Breast epithelium (tissue), 4 donors: ENCODE measurements around the gene KCNH3. TPM values are rescaled to one million over a fixed set of nuclear protein-coding genes. Genes with fewer than 3 reads are reported as not detected.

Experiments
- DNase-seq, 2 donors: peaks; one replicate each; pipeline ENCODE4 v3.0.0-alpha.2; 2019; ENCODE audit warnings: low spot score in 2 of 2
- H3K27ac ChIP-seq, 2 donors: fragments of 200-600 bp; sonication (generic) in 1 of 2; one replicate each; pipeline ENCODE4 v1.5.1; 2016 to 2019; ENCODE audit warnings: mild to moderate bottlenecking in 1 of 2
- H3K27me3 ChIP-seq, 2 donors: fragments of 200-600 bp; sonication (generic) in 1 of 2; one replicate each; pipeline versions ENCODE4 v1.5.1 to v1.6.0; 2017 to 2019; ENCODE audit warnings: control low read depth in 1 of 2, mild to moderate bottlenecking in 1 of 2
- H3K36me3 ChIP-seq: fragments of 200-600 bp; one replicate; pipeline ENCODE4 v1.5.1; 2019
- H3K4me1 ChIP-seq, 2 donors: fragments of 200-600 bp; sonication (generic); one replicate each; pipeline ENCODE4 v1.5.1; 2016 to 2019; ENCODE audit warnings: control low read depth in 1 of 2
- H3K4me3 ChIP-seq, 3 donors: fragments of 200-600 bp; sonication (generic); 1 replicate in 2 of 3; 2 replicates in 1 of 3; pipeline ENCODE4 v1.5.1; 2016 to 2019; ENCODE audit warnings: mild to moderate bottlenecking in 3 of 3, moderate library complexity in 2 of 3
- H3K9me3 ChIP-seq, 2 donors: fragments of 200-600 bp; sonication (generic) in 1 of 2; one replicate each; pipeline ENCODE4 v1.5.1; 2016 to 2019; ENCODE audit warnings: control low read depth in 1 of 2
- CTCF ChIP-seq, 3 donors: fragments of 450-650 bp; IDR thresholded peaks; one replicate each; pipeline ENCODE4 v1.5.1; 2016 to 2017; ENCODE audit warnings: antibody characterized with exemption in 3 of 3, mild to moderate bottlenecking in 3 of 3, moderate library complexity in 3 of 3
- POLR2A ChIP-seq: fragments of 450-650 bp; IDR thresholded peaks from one replicate; pipeline ENCODE4 v1.6.1; 2016; ENCODE audit warnings: antibody characterized with exemption, mild to moderate bottlenecking, moderate library complexity
- POLR2AphosphoS5 ChIP-seq, 3 donors: sonication (generic); formaldehyde crosslinking; IDR thresholded peaks; one replicate each; pipeline ENCODE4 v1.6.1; 2017; ENCODE audit warnings: antibody characterized with exemption in 3 of 3
- intact Hi-C: fragments of 100-400 bp; cut with DNase I; formaldehyde crosslinking; loops from one replicate; pipeline ENCODE4 v1.15.1; 2023; ENCODE audit warnings: low total_unique reads
- total RNA-seq, 3 donors: library from RNA; depleted of rRNA; stranded (reverse); fragments of >200 nt; gene quantifications; one replicate each; pipeline ENCODE4 v1.1.0, GENCODE V29; 2016

KCNH3 gene
- total RNA-seq, 3 donors from 2014 or later, result 0.66 to 1.3 TPM; not detected in 1

- Histone ChIP-seq H3K27ac (no peak overlapping the region), H3K36me3 (no peaks in the 10 kb centered on the region), H3K4me3 (no peak overlapping the region), H3K4me1 (peaks cover 0 to 9% of the 10 kb centered on the region in 2 donors), H3K9me3 (no peaks in the 10 kb centered on the region), H3K27me3 (peaks cover 0 to 13% of the 10 kb centered on the region in 2 donors)
- intact Hi-C loops, result no loop called here
- TF ChIP-seq POLR2A, result no peak
- DNase-seq, result no peak
Measured at GRCh38 chr12:49546481-49546880, 7.7 kb downstream of the KCNH3 start.

GRCh38 chr12:49547090-49547690, 8.4 kb downstream of the KCNH3 start:
- TF ChIP-seq POLR2AphosphoS5 (IDR thresholded peaks at IDR 0.05) (no peak), CTCF (IDR thresholded peaks at IDR 0.05) (no peak), POLR2A (no peak)
- Histone ChIP-seq H3K27me3 (peaks cover 0 to 13% of the 10 kb centered on the region in 2 donors), H3K27ac (peak overlapping the region in 1 of 2 donors; percentile 19), H3K4me1 (peaks cover 0 to 9% of the 10 kb centered on the region in 2 donors), H3K9me3 (no peaks in the 10 kb centered on the region), H3K36me3 (no peaks in the 10 kb centered on the region), H3K4me3 (no peak overlapping the region)
- intact Hi-C loops, result no loop called here
- DNase-seq, result no peak

- Histone ChIP-seq H3K4me1 (peaks cover 0 to 9% of the 10 kb centered on the region in 2 donors), H3K27me3 (peaks cover 0 to 13% of the 10 kb centered on the region in 2 donors), H3K4me3 (peak overlapping the region; percentile 28 to 68 (median 38)), H3K27ac (no peak overlapping the region), H3K9me3 (no peaks in the 10 kb centered on the region), H3K36me3 (no peaks in the 10 kb centered on the region)
- no peak for TF ChIP-seq POLR2A
- TF ChIP-seq CTCF (IDR thresholded peaks at IDR 0.05), result no peak
- no peak for TF ChIP-seq POLR2AphosphoS5 (IDR thresholded peaks at IDR 0.05)
- DNase-seq, result no peak
- intact Hi-C loops, result loop anchor here (1.0 kb wide), 1 partner anchor 24 kb away; no protein-coding TSS in a partner anchor
Measured at GRCh38 chr12:49548481-49548821, 9.6 kb downstream of the KCNH3 start.

- H3K4me3 ChIP-seq, result peak overlapping the region; percentile 28 to 68 (median 38)
- no peaks in the 10 kb centered on the region for H3K36me3 ChIP-seq
- DNase-seq, result peak in 1 of 2 donors; percentile 46
- intact Hi-C loops, result loop anchor here (1.0 kb wide), 1 partner anchor 25 kb away; no protein-coding TSS in a partner anchor
- no peaks in the 10 kb centered on the region for H3K9me3 ChIP-seq
- peaks cover 0 to 13% of the 10 kb centered on the region in 2 donors for H3K27me3 ChIP-seq
- peak overlapping the region in 1 of 2 donors; percentile 7 for H3K27ac ChIP-seq
- TF ChIP-seq CTCF (IDR thresholded peaks at IDR 0.05) (no peak), POLR2A (no peak), POLR2AphosphoS5 (IDR thresholded peaks at IDR 0.05) (no peak)
- peaks cover 0 to 9% of the 10 kb centered on the region in 2 donors for H3K4me1 ChIP-seq
Measured at GRCh38 chr12:49548822-49549648, 10.2 kb downstream of the KCNH3 start.

GRCh38 chr12:49549735-49550692, 11.2 kb downstream of the KCNH3 start:
- DNase-seq, result no peak
- Histone ChIP-seq H3K27ac (no peak overlapping the region), H3K27me3 (peaks cover 0 to 13% of the 10 kb centered on the region in 2 donors), H3K4me1 (peaks cover 0 to 9% of the 10 kb centered on the region in 2 donors), H3K36me3 (no peaks in the 10 kb centered on the region), H3K9me3 (no peaks in the 10 kb centered on the region), H3K4me3 (peak overlapping the region in 1 of 3 donors; percentile 68)
- TF ChIP-seq POLR2AphosphoS5 (IDR thresholded peaks at IDR 0.05) (no peak), CTCF (IDR thresholded peaks at IDR 0.05) (no peak), POLR2A (no peak)
- intact Hi-C loops, result no loop called here
